ENCODE data around the gene CST7. TPM values are rescaled to one million over a fixed set of nuclear protein-coding genes. Genes with fewer than 3 reads are reported as not detected.
"Not testable (repeated sequence)": the region's sequence is repeated elsewhere in the genome, so short reads cannot be mapped to it uniquely, and the experiment has no call there.

Gene CST7
- total and polyA plus RNA-seq, 2 donors: 15.5 to 41.9 TPM

GRCh38 chr20:24943731-24944130 is 5.3 kb upstream of the CST7 start:
- no peaks in the 10 kb centered on the region for H3K36me3 ChIP-seq (ENCODE audit: control insufficient read depth in 2 of 2, insufficient read depth in 2 of 2, low read length in 1 of 2)
- H3K27me3 ChIP-seq (ENCODE audit: control insufficient read depth in 2 of 2, insufficient read depth in 1 of 2, low read length in 1 of 2): no peaks in the 10 kb centered on the region
- WGBS: 78% methylated on average over 3 of the region's 3 CpGs
- H3K4me1 ChIP-seq (ENCODE audit: control insufficient read depth in 2 of 2, insufficient read depth in 2 of 2, low read length in 2 of 2): peaks cover 1 to 2% of the 10 kb centered on the region in 2 donors
- no peak overlapping the region for H3K4me3 ChIP-seq (ENCODE audit: low read length in 2 of 2)
- H3K9me3 ChIP-seq (ENCODE audit: control insufficient read depth in 2 of 2, insufficient read depth in 1 of 2, low read length in 1 of 2): no peaks in the 10 kb centered on the region
- no peak for DNase-seq (ENCODE audit: low read depth in 6 of 9, low spot score in 9 of 9)
- H3K27ac ChIP-seq (ENCODE audit: low read depth in 1 of 2, low read length in 1 of 2): no peak overlapping the region

DNA sequence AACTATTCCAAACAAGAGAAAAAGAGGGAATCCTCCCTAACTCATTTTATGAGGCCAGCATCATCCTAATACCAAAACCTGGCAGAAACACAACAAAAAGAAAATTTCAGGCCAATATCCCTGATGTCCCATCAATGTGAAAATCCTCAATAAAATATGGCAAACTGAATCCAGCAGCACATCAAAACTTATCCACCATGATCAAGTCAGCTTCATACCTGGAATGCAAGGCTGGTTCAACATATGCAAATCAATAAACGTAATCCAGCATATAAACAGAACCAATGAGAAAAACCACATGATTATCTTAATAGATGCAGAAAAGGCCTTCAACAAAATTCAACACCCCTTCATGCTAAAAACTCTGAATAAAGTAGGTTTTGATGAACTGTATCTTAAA is 2.7 kb upstream of the CST7 start:
- not testable (repeated sequence) for H3K9me3 ChIP-seq (ENCODE audit: control insufficient read depth in 2 of 2, insufficient read depth in 1 of 2, low read length in 1 of 2); H3K4me3 ChIP-seq (ENCODE audit: low read length in 2 of 2); DNase-seq (ENCODE audit: low read depth in 6 of 9, low spot score in 9 of 9); H3K27me3 ChIP-seq (ENCODE audit: control insufficient read depth in 2 of 2, insufficient read depth in 1 of 2, low read length in 1 of 2); H3K27ac ChIP-seq (ENCODE audit: low read depth in 1 of 2, low read length in 1 of 2); H3K36me3 ChIP-seq (ENCODE audit: control insufficient read depth in 2 of 2, insufficient read depth in 2 of 2, low read length in 1 of 2)
- WGBS: 98% methylated on average over 1 of the region's 1 CpG
- peaks cover 10 to 17% of the 10 kb centered on the region in 2 donors for H3K4me1 ChIP-seq (ENCODE audit: control insufficient read depth in 2 of 2, insufficient read depth in 2 of 2, low read length in 2 of 2)

DNA sequence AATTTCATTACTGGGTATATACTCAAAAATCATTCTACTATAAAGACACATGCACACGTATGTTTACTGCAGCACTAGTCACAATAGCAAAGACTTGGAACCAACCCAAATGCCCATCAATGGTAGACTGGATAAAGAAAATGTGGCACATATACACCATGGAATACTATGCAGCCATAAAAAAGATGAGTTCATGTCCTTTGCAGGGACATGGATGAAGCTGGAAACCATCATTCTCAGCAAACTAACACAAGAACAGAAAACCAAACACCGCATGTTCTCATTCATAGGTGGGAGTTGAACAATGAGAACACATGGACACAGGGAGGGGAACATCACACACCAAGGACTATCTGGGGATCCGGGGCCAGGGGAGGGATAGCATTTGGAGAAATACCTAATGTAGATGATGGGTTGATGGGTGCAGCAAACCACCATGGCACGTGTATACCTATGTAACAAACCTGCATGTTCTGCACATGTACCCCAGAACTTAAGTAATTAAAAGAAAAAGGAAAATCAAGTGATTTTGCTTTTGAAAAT is 602 bp upstream of the CST7 start:
- DNase-seq (ENCODE audit: low read depth in 6 of 9, low spot score in 9 of 9); H3K27me3 ChIP-seq (ENCODE audit: control insufficient read depth in 2 of 2, insufficient read depth in 1 of 2, low read length in 1 of 2); H3K36me3 ChIP-seq (ENCODE audit: control insufficient read depth in 2 of 2, insufficient read depth in 2 of 2, low read length in 1 of 2); H3K27ac ChIP-seq (ENCODE audit: low read depth in 1 of 2, low read length in 1 of 2); H3K9me3 ChIP-seq (ENCODE audit: control insufficient read depth in 2 of 2, insufficient read depth in 1 of 2, low read length in 1 of 2); H3K4me3 ChIP-seq (ENCODE audit: low read length in 2 of 2): not testable (repeated sequence)
- WGBS: 78% methylated on average over 4 of the region's 4 CpGs
- H3K4me1 ChIP-seq (ENCODE audit: control insufficient read depth in 2 of 2, insufficient read depth in 2 of 2, low read length in 2 of 2): peaks cover 10 to 20% of the 10 kb centered on the region in 2 donors

DNA sequence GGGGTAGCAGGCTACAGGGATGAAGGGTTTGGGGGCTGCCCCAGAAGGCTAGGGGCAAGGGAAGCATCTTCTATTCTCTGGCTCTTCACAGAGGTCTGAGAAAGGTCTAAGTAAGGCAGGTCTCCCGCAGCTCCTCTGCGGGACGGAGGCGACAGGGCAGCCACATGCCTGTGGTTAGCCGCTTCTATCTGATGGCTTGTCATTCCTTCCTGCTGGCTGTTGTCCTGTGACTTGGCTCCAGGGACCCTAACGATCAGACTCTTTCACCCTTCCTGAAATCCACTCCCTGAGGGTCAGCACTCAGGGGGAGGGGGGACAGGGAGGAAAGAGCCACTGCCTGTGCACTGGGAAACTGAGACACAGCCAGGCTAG is 673 bp downstream of the CST7 start:
- 18% methylated on average over 6 of the region's 6 CpGs for WGBS
- no peaks in the 10 kb centered on the region for H3K27me3 ChIP-seq (ENCODE audit: control insufficient read depth in 2 of 2, insufficient read depth in 1 of 2, low read length in 1 of 2)
- H3K4me3 ChIP-seq (ENCODE audit: low read length in 2 of 2): no peak overlapping the region
- H3K9me3 ChIP-seq (ENCODE audit: control insufficient read depth in 2 of 2, insufficient read depth in 1 of 2, low read length in 1 of 2): no peaks in the 10 kb centered on the region
- DNase-seq (ENCODE audit: low read depth in 6 of 9, low spot score in 9 of 9): no peak
- no peaks in the 10 kb centered on the region for H3K36me3 ChIP-seq (ENCODE audit: control insufficient read depth in 2 of 2, insufficient read depth in 2 of 2, low read length in 1 of 2)
- H3K4me1 ChIP-seq (ENCODE audit: control insufficient read depth in 2 of 2, insufficient read depth in 2 of 2, low read length in 2 of 2): peaks cover 10 to 29% of the 10 kb centered on the region in 2 donors
- H3K27ac ChIP-seq (ENCODE audit: low read depth in 1 of 2, low read length in 1 of 2): no peak overlapping the region

- peaks cover 15 to 33% of the 10 kb centered on the region in 2 donors for H3K4me1 ChIP-seq (ENCODE audit: control insufficient read depth in 2 of 2, insufficient read depth in 2 of 2, low read length in 2 of 2)
- no peak overlapping the region for H3K4me3 ChIP-seq (ENCODE audit: low read length in 2 of 2)
- no peaks in the 10 kb centered on the region for H3K36me3 ChIP-seq (ENCODE audit: control insufficient read depth in 2 of 2, insufficient read depth in 2 of 2, low read length in 1 of 2)
- no peaks in the 10 kb centered on the region for H3K27me3 ChIP-seq (ENCODE audit: control insufficient read depth in 2 of 2, insufficient read depth in 1 of 2, low read length in 1 of 2)
- no peak for DNase-seq (ENCODE audit: low read depth in 6 of 9, low spot score in 9 of 9)
- WGBS: 97% methylated on average over 12 of the region's 12 CpGs
- H3K27ac ChIP-seq (ENCODE audit: low read depth in 1 of 2, low read length in 1 of 2): peak overlapping the region in 1 of 2 donors; percentile 8
- H3K9me3 ChIP-seq (ENCODE audit: control insufficient read depth in 2 of 2, insufficient read depth in 1 of 2, low read length in 1 of 2): no peaks in the 10 kb centered on the region
Observed at GRCh38 chr20:24950128-24950835, 1.2 kb downstream of the CST7 start.

DNA sequence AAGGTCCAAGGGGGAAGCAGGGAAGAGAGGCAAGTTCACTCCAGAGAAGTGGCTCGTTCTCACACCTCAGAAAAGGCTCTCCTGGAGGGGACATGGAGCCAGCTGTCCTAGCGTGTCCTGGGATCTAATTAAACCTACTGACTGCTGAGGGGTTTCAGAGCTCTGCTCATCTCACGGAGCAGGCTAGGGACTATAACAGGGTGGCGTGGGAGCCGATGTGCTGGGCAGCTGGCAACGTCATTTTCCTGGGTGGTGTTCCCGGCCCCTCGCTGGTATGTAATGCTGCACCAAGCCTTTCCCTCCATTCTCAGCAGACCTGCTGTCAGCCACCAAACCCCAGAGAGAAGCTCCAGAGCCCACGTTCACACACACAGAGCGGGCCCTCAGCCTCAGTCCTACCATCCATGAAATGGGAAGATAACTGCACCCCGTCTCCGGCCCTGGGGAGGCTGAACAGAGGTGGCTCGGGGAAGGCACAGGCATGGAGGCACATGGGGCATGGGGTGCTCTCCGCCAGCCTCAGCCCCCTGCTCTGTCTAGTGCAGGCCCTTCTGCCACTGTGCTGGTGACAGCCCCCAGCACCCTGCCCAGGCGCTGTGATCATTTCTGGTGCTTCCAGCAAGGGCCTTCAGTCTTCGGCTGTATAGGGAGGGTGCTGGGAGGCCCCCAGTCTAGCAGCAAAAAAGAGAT is 1.9 kb downstream of the CST7 start:
- no peak for DNase-seq (ENCODE audit: low read depth in 6 of 9, low spot score in 9 of 9)
- Histone ChIP-seq H3K4me3 (ENCODE audit: low read length in 2 of 2) (no peak overlapping the region), H3K9me3 (ENCODE audit: control insufficient read depth in 2 of 2, insufficient read depth in 1 of 2, low read length in 1 of 2) (no peaks in the 10 kb centered on the region), H3K27me3 (ENCODE audit: control insufficient read depth in 2 of 2, insufficient read depth in 1 of 2, low read length in 1 of 2) (no peaks in the 10 kb centered on the region), H3K4me1 (ENCODE audit: control insufficient read depth in 2 of 2, insufficient read depth in 2 of 2, low read length in 2 of 2) (peaks cover 15 to 39% of the 10 kb centered on the region in 2 donors), H3K27ac (ENCODE audit: low read depth in 1 of 2, low read length in 1 of 2) (no peak overlapping the region), H3K36me3 (ENCODE audit: control insufficient read depth in 2 of 2, insufficient read depth in 2 of 2, low read length in 1 of 2) (peaks cover 0 to 3% of the 10 kb centered on the region in 2 donors)
- WGBS: 96% methylated on average over 16 of the region's 16 CpGs

- Histone ChIP-seq H3K4me3 (ENCODE audit: low read length in 2 of 2) (no peak overlapping the region), H3K27ac (ENCODE audit: low read depth in 1 of 2, low read length in 1 of 2) (no peak overlapping the region)
- DNase-seq (ENCODE audit: low read depth in 6 of 9, low spot score in 9 of 9): no peak
Observed at GRCh38 chr20:24951536-24952083, 2.5 kb downstream of the CST7 start.

DNA sequence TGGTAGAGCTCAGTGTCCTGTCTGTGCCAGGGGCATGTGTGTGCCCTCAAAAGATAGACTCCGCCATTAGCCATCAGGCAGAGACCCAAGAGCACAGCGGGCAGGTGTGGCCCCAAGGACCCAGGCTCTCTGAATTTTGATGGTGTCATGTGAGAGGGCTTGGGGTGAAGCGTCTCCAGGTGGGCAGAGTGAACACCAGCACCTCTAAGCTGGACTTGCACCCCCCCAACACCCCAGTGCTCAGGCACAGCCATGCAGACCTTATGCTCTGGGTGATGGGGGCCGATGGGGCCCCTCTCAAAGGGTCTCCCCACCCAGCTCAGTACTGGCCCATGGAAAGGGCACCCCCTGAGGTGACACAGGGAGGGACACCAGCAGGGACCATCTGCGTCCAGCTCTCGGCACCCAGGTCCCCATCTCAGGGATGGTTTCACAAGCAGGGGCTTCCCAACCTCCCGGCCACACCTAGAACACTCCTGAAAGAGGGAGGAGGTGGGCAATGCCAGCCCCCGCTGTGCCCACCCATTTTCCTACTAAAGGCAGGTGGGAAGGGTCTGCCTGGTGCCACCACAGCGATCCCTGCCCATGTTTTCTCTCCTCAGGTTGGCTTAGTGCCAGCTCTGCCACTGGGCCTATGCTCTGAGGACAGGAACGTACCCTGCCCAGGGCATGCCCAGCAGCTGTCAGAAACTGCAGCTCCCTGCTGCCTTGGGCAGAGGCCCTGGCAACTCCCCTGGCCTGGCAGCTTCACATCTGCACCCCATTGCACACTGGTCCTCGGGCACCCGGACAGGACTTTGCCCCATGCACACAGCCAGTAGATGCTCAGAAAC is 3.5 kb downstream of the CST7 start:
- Histone ChIP-seq H3K27ac (ENCODE audit: low read depth in 1 of 2, low read length in 1 of 2) (no peak overlapping the region), H3K4me3 (ENCODE audit: low read length in 2 of 2) (no peak overlapping the region), H3K9me3 (ENCODE audit: control insufficient read depth in 2 of 2, insufficient read depth in 1 of 2, low read length in 1 of 2) (no peaks in the 10 kb centered on the region), H3K4me1 (ENCODE audit: control insufficient read depth in 2 of 2, insufficient read depth in 2 of 2, low read length in 2 of 2) (peaks cover 15 to 40% of the 10 kb centered on the region in 2 donors), H3K36me3 (ENCODE audit: control insufficient read depth in 2 of 2, insufficient read depth in 2 of 2, low read length in 1 of 2) (peaks cover 0 to 10% of the 10 kb centered on the region in 2 donors), H3K27me3 (ENCODE audit: control insufficient read depth in 2 of 2, insufficient read depth in 1 of 2, low read length in 1 of 2) (no peaks in the 10 kb centered on the region)
- no peak for DNase-seq (ENCODE audit: low read depth in 6 of 9, low spot score in 9 of 9)
- 98% methylated on average over 12 of the region's 12 CpGs for WGBS

More at GRCh38 chr20:24951536-24952083, 2.5 kb downstream of the CST7 start:
- WGBS: 87% methylated on average over 11 of the region's 11 CpGs
- H3K36me3 ChIP-seq (ENCODE audit: control insufficient read depth in 2 of 2, insufficient read depth in 2 of 2, low read length in 1 of 2): peaks cover 0 to 7% of the 10 kb centered on the region in 2 donors
- H3K4me1 ChIP-seq (ENCODE audit: control insufficient read depth in 2 of 2, insufficient read depth in 2 of 2, low read length in 2 of 2): peaks cover 15 to 40% of the 10 kb centered on the region in 2 donors
- H3K27me3 ChIP-seq (ENCODE audit: control insufficient read depth in 2 of 2, insufficient read depth in 1 of 2, low read length in 1 of 2): no peaks in the 10 kb centered on the region
- H3K9me3 ChIP-seq (ENCODE audit: control insufficient read depth in 2 of 2, insufficient read depth in 1 of 2, low read length in 1 of 2): no peaks in the 10 kb centered on the region

Measured in thymus (tissue), 11 donors.